CD4-positive, alpha-beta T cell treated with Interleukin-17A for 1 hour (primary cell): Measurements from ENCODE around the gene IRAK1BP1.
"Not testable (repeated sequence)": the region's sequence is repeated elsewhere in the genome, so short reads cannot be mapped to it uniquely, and the experiment has no call there.

Experiments
- DNase-seq: peaks from one replicate; pipeline ENCODE4 v3.0.0-alpha.2; 2020

IRAK1BP1 gene, protein sequence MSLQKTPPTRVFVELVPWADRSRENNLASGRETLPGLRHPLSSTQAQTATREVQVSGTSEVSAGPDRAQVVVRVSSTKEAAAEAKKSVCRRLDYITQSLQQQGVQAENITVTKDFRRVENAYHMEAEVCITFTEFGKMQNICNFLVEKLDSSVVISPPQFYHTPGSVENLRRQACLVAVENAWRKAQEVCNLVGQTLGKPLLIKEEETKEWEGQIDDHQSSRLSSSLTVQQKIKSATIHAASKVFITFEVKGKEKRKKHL

DNA sequence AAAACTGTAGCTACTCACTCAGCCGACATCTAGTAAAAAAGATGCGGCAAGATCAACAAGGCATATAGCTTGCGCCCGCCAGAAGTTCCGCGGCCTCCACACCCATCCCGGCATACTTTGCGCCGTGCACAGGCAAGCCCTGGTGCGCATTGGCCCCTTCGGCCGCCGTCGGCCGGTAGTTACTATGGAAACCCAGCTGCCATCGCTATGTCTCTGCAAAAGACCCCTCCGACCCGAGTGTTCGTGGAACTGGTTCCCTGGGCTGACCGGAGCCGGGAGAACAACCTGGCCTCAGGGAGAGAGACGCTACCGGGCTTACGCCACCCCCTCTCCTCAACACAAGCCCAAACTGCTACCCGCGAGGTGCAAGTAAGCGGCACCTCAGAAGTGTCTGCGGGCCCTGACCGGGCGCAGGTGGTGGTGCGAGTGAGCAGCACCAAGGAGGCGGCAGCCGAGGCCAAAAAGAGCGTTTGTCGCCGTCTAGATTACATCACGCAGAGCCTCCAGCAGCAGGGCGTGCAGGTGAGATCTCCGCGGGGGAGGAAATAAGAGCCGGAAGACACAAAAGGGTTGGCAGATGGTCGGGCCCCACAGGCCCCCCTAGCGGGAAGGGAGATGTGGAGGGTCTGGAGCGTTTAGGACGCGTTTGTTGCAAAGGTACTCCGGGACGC is at the start of gene IRAK1BP1:
Gene IRAK1BP1, plus strand, starts transcription at position 182 of the 671 bp plus-strand sequence. Its CDS starts 26 bp downstream, at position 208.
- peak; percentile 82 for DNase-seq

DNA sequence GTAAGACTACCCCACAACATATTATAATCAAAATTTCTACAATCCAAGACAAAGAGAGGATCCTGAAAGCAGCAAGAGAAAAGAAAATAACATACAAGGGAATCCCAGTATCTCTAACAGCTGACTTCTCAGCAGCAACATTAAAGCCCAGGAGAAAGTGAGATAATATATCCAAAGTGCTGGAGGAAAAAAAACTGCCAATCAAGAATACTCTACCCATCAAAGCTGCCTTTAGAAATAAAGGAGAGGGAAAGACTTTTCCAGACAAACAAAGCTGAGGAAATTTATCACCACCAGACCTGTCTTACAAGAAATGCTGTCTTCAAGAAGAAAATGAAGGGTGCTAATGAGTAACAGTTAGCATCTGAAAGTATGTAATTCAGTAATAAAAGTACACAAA is 43.3 kb upstream of the IRAK1BP1 start:
- DNase-seq = no peak

DNA sequence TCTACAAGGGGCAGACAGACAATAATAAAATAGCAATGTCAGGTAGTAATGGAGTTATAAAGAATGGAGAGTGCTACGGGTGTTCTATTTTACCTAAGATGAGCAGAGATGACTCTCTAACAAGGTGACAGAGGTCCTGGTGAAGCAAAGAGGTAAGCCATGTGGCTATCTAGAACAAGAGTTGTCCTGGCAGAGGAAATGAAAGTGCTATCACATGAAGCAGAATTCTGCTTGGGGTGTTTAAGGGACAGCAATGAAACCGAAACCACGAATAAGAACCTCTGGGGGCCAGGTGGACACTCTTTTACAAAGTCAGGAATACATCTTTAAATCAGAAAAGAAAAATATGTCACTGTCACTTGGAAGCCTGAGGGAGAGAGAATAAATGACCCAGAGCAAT is 37.9 kb upstream of the IRAK1BP1 start:
- no peak for DNase-seq

DNA sequence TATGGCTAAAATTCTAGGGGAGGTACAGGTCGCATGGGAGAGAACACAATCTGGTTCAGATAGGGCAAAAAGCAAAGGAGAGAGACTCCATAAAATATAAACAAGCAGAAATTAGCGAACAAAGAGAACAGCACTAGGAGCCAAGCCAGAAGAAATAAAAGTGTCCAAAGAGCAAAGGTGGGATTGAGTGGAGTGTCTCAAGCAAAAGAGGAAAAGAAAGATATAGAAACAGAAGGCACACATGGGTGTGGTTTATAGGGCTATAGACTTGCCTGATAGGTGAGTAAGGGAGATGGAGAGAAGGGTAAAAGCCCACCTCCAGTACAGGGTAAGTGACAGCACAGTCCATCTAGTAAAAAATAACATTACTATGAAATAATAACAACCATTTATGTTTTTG is 36.5 kb upstream of the IRAK1BP1 start:
- DNase-seq = no peak

DNA sequence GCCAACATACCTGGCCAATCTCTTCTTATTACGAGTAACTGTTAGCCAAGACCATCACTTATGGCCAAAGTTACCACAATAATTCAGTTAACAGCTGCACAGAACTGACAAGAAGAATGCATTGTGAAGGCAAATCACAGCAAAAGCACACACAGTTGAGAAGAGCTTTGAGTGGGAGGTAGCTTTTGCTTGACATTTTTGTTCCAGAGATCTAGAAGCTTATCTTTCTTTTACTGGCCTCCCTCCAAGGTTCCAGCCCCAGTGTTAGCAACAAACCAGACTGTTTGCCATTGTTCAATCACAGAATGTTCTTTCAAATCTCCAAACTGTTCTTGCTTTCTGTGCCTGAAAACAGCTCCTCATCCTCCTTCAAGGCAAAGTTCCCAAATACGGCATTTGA is 35.9 kb upstream of the IRAK1BP1 start:
- no peak for DNase-seq

DNA sequence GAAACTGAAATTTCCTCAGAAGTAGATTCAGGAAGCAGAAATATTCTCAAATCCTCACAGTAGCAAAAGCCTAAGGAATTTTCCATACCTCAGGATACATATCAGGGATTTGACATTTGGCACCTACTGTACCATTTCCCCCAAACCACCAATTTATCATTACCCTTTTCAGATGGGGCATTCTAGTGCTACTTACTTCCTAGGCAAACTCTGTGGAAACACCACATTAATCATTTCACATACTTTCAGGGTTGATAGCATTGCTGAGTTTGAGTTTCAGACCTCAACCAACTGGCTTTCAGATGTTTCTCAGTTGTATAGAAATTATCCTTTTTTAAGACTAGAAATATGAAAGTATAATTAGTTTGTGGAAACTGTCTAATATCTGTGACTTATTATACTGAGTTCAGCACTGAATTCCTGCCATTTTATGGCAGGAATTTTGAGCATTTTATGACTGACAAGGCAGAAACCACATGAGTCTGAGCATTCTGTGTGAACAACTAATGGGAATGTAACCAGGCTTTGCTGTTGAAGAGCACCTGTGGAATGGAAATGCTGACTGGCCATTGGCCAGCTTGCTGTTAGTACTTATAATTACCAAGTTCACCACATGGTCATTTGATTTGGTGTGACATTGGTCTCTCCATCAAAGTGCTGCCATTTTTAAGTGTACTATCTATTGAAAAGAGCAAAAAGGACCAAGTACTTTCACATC is 35.1 kb upstream of the IRAK1BP1 start:
- DNase-seq = no peak

DNA sequence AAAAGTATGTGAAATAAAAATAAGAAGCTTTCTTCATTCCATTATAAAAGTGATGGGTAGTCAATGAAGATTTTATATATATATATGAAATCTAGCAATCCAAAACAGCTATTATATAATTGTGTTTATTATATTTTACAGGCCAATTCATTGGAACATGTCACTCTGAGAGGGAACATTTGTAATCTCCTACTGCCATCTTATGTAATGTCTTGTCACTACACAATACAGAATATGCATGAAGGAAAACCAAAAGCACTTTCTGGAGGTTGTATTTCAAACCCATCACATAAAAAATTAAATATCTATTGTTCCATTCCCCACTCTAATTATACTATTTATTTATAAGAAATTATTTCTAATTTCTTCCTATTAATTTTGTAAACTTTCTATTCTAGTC is 31.5 kb upstream of the IRAK1BP1 start:
- DNase-seq = no peak

DNA sequence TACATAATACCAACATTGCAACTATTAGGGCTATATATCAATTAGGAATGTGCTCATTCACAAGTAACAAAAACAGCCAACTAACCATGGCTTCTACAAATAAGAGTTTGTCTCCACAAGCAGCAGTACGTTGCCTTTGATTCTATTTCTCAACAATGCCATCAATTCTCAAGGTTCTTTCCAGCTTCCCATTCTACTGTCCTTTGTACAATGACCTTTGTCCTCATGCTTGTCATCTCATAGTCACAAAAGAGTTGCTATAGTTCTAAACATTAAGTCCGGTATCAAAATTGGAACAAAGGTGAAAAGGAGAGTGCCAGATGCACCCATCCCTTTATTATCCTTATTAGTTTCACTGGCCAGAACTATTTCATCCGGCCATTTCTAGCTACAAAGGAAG is 30.8 kb upstream of the IRAK1BP1 start:
- DNase-seq = no peak

DNA sequence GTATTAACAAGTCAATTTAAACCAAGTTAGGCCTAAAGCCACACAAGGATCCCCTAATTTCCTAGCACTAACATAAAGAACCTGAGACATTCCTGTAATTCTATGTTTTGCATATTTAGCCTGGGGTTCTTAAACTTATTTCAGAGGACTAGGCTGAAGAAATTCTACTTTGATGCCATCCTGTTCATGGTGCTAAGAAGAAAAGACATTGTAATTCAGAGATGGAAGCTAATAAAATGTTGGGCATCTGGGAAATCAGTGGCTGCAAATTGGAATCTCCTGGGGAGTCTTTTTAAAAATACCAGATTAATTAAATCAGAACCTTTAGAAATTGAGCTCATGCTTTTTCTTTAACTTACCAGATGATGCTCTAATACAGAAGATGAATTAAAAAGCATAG is 26.2 kb upstream of the IRAK1BP1 start:
- DNase-seq = no peak

DNA sequence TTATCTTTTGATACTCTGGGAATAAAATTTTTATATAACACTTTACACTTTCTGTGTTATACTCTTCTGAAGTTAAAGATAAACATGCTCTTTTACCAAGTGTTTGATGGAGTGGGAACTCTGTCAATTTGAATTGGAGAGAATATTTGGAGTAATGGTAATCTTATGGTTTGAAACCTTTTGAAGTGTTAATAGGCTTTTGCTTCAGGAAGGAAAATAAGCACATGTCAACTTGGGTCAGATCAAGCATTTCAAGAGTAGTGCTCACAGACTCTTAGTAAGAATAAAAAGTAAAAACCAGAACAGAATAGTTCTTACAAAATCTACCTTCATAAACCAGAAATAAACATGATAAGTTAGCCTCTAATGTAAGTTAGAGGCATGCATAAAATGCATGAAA is 24.4 kb upstream of the IRAK1BP1 start:
- DNase-seq = no peak

DNA sequence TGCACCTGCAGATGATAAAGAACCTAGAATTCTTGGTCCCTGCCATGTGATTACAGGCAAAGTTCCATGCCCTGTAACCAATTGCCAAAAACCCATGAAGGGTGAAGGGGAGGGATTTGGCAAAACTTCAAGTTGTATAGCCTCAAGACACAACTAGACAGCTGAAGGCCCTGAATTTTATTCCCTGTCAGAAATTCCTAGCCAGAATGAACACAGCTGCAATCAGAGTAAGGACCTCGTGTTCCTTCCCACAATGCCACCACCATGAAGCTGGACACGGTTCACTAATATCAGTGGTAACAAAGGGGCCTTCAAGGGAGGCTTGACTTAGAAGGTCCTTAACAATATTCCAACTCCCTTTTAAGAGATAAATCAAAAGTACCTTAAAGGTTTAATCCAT is 22.5 kb upstream of the IRAK1BP1 start:
- no peak for DNase-seq

DNA sequence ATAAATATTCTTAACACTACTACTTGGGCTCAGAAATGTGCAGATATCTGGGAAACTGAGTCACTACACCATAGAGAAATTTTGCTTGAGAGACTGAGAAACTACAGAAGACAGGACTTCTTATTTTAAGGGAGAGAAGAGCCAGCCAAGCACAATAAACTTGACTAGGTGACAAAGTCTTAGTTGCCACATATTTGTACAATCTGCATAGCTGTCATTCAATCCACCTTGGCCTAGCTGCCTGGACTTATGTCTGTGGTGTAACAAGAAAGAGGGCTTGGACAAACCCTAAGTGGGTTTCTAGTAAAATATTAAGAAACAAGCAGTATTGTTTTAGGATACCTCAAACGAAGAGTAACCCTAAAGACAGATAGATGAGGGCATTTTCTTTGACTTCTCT is 21.8 kb upstream of the IRAK1BP1 start:
- no peak for DNase-seq

DNA sequence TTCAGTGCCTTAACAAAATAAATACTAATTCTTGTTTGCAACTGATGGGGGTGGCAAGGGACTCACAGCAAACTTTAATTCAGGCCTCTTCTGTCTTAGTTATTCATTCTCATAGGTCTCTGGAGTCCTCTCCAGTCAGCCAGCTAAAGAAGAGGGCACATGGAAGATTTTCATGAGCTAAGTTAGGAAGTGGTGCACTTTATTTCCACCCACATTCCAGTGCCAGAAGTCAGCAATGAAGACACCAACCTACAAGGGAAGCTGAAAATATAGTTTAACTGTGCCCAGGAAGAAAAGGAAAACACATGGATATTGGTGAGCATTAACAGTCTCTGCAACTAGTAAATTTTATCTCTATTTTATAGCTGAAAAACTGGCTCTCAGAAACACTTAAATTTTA is 16.7 kb upstream of the IRAK1BP1 start:
- no peak for DNase-seq

DNA sequence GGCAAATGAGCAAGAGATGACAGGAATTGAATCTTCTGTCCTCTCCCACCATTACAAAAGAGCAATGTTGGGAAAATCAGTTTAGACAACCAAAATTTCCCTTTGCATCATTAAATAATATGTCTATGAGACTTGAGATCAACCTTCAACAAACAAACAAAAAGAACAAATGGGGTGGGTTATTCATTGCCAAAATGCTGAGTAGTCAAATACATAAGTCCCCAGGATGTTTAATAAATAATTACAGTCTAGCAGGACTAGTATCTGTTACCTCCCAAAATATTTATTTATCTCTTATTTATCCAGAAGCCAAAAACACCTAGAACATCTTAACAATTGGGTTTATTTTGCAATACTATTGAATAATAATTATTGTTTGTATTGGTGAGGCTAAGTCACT is 16.2 kb upstream of the IRAK1BP1 start:
- DNase-seq = no peak

DNA sequence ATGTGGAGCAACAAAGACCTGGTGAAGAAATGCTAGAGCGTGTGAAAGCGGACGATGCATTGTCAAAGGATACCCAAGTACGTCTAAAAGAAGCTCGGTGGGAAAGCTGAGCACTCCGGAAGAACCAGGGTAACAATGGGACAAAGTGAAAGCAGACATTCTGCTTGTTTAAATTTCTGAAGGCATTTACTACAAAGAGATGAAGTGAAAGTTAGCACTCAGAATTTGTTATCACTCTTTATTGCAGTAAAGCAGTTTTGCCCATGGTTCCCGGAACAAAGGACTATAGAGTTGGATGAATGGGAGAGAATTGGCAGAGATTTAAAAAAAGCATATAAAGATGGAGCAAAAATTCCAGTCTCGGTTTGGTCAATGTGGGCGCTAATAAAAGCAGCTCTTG is 12.8 kb upstream of the IRAK1BP1 start:
- DNase-seq = no peak

DNA sequence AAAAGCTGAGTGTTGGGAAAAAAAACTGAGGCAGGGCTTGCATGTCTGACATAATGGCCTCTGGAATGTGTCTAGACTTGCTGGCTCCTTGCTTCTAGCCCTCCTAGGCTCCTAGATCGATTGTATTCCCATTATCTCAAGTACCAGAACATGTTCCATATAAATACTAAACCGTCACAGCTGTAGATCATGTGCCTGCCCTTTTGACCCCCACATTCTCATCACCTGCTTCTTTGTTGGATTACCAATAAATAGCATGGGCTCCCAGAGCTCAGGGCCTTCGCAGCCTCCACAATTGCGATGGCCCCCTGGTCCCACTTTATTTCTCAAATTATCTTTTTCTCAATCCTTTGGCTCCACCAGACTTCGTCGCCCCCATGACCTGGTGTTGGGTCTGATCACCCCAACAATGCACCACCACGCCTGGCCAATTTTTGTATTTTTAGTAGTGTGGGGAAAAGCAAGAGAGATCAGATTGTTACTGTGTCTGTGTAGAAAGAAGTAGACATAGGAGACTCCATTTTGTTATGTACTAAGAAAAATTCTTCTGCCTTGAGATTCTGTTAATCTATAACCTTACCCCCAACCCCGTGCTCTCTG is 8.9 kb upstream of the IRAK1BP1 start:
- DNase-seq = not testable (repeated sequence)

DNA sequence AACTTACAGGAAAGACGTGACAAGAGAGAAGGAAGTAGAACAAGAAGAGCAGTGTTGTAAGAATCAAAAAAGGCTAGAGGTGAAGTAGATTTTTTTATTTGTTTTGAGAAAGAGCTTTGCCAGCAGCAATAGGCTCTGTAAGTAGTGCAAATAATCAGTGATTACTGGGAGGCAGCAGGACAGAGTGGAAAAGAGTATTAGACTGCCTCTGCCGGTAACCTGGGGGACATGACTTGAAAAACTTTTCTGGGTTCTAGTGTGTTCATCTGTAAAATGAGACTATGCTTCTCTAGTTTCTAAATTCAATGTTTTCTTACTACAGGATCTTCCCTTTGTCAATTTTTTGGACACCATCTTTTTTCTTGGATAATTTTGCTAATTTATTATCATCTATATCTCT is 5.8 kb upstream of the IRAK1BP1 start:
- no peak for DNase-seq

DNA sequence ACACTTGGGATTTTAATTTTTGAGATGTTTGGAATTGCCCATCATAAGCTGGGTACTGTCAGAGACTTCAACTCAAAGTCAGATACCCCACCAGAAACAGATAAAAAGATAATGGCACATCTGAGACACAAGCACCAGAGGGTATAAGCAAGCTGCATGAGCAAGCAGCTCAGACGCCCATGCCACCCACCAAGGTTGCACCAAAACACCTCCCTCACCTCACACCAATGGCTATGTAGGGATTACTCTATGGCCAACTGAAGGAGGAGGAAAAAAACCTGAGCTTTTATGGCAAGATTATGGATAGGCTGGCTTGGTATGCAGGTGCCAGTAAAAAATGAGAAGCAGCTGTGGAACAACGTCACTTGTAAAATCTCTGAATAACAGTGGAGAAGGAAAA is 3.8 kb upstream of the IRAK1BP1 start:
- DNase-seq = no peak

DNA sequence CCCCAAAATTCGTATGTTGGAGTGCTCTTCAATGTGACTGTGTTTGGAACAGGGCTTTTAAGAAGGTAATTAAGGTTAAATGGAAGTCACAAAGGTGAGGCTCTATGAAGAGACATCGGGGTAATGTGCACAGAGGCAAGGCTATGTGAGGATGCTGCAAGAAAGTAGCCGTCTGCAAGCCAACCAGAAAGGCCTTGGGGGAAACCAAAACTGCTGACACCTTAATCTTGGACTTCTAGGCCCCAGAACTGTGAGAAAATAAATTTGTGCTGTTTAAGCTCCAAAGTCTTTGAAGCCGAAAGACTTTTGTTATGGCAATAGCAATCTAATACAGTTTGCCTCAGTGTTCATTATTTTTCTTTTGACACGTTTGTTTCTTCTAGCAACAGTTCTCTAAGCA is 2.4 kb upstream of the IRAK1BP1 start:
- no peak for DNase-seq

DNA sequence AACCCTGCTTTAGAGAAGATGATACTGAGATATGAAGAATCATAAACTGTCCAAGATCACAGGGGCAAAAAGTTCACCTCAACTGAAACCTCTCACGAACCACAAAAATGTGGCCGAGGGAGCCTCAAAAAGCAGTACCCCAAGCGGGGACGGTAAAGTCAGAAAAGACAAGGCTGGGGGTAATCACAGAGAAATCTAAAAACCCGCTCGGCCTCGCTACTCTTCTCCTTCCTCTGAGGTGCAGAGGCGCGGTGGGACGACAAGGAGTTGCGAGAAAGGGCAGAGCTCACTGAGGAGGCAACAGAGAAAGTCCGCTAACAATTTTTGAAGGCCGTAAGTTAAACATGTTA is 356 bp upstream of the IRAK1BP1 start:
- DNase-seq = no peak

DNA sequence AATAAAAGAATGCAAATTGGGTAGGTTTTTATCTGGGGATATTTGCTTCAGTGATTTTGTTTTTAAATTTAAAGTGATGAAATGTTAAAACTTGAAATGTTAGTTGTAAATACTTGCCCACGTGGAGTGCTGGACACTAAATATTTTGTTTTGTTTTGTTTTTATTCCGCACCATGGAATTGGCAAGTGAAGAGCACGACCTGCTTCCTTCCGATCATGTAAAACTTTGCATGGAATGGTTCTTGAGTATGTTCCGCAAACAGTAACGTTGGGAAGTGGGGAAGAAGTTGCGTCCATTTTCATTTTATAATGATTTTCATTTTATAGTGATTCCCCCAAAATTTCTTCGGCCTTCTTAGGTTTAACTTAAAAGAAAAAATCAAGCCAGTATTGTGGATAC is 765 bp downstream of the IRAK1BP1 start:
- DNase-seq = no peak

DNA sequence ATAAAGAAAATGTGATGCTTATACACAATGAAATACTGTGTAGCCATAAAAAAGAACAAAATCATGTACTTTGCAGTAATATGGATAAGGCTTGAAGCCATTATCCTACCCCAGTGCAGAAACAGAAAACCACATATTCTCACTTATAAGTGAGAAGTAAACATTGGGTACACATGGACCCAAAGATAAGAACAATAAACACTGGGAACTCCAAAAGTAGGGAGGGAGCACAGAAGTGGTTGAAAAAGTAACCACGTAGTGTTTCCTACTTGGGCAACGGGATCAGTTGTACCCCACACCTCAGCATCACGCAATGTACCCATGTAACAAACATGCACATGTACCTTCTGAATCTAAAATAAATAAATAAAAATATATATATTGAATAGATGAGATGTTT is 8.2 kb downstream of the IRAK1BP1 start:
- no peak for DNase-seq

DNA sequence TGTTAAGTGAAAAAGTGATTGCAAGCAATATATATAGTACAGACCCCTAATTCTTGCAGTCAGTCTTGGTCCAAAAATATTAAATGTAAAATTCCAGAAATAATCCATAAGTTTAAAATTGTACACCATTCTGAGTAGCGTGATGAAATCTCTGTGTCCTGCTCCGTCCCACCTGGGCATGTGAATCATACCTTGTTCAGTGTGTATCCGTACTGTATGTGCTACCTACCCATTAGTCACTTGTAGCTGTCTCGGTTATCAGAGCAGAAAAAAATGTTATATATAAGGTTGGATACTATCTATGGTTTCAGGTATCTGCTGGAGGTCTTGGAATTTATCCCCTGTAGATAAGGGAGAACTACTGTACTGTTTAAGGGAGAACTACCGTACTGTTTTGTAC is 16.3 kb downstream of the IRAK1BP1 start:
- DNase-seq = no peak

DNA sequence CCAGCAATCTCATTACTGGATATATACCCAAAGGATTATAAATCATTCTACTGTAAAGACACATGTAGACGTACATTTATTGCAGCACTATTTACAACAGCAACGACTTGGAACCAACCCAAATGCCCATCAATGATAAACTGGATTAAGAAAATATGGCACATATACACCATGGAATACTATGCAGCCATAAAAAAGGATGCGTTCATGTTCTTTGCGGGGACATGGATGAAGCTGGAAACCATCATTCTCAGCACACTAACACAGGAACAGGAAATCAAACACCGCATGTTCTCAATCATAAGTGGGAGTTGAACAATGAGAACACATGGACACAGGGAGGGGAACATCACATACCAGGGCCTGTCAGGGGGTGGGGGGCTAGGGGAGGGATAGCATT is 22.6 kb downstream of the IRAK1BP1 start:
- DNase-seq = not testable (repeated sequence)
